Measurements from ENCODE around the gene ZNF184. TPM values are rescaled to one million over a fixed set of nuclear protein-coding genes. Genes with fewer than 3 reads are reported as not detected.

Gene ZNF184
- total RNA-seq, 3 donors from 2014 or later, result 4.5 to 5.2 (median 4.9) TPM

DNA sequence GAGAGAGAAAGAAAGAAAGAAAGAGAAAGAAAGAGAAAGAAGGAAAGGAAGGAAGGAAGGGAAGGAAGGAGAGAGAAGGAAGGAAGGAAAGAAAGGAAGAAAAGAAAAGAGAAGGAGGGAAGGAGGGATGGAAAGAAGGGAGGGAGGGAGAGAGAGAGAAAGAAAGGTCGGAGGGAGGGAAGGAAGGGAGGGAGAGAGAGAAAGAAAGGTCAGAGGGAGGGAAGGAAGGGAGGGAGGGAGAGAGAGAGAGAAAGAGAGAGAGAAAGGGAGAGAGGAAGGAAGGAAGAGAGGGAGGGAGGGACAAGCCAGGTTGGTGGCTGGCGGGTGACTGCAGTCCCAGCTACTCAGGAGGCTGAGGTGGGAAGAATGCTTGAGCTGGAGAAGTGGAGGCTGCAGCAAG lies 27.3 kb upstream of the ZNF184 start:
- Mint-ChIP-seq H3K4me1 (ENCODE audit: low read depth) (peaks cover 29% of the 10 kb centered on the region), H3K36me3 (ENCODE audit: insufficient read depth) (peaks cover 3% of the 10 kb centered on the region), H3K27me3 (ENCODE audit: low read depth) (peaks cover 32% of the 10 kb centered on the region), H3K9me3 (no peaks in the 10 kb centered on the region), H3K4me3 (no peak overlapping the region)
- no peak for ATAC-seq
- no peak for DNase-seq

DNA sequence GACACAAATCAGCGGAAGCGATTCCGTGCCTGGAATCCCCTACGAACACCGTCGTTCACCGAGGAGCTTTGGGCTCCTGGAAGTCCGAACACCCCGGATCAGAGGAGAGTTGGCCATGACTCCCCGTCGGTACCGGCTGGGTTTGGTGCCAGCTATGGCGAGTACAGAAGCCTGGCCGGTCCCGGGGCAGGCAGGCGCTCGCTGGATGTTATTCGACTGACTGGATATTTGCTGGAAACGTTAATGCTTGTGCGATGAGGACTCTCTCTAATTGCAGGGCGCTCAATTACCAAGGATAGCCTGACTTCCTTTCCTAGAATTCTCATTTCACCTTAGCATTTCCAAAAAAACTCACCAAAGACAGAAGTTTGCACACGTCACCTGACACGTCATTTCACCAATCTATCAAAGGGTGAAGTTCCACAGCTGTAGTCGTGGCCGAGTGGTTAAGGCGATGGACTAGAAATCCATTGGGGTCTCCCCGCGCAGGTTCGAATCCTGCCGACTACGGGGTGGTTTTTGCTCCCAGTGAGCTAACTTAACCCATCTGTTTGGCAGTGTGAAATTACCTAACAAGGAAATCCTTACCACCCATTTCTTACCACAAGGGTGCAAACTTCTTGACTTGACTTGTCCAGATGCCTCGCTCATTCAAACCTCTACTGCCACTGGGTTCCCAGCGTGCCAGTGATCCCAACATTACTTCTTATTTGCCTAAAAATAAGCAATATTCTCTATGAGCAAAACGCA lies 22.7 kb upstream of the ZNF184 start:
- Mint-ChIP-seq H3K4me3 (peak overlapping the region; percentile 64), H3K27me3 (ENCODE audit: low read depth) (peaks cover 57% of the 10 kb centered on the region), H3K9me3 (no peaks in the 10 kb centered on the region), H3K36me3 (ENCODE audit: insufficient read depth) (peaks cover 3% of the 10 kb centered on the region), H3K4me1 (ENCODE audit: low read depth) (peaks cover 13% of the 10 kb centered on the region)
- DNase-seq (peak; percentile 21), ATAC-seq (peak; percentile 77 to 90)

DNA sequence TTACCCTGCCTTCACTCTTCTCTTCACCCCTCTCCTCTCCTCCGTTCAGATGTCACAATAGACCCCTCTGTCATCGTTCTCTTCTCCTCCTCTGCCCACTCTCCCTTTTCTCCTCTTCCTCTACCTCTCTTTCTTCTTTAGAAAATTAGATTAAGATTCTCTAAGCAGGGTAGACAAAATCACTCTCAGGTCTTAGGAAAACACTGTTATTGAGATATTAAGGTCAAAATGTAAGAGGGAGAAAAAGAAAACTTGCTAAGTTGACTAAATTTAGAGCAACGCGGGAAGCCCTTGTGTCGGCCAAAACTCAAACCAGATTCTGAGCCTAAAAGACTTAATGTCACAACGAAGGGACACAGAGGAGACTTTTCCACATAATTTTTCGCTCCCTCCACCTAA lies 22.1 kb upstream of the ZNF184 start:
- peaks cover 13% of the 10 kb centered on the region for H3K4me1 Mint-ChIP-seq (ENCODE audit: low read depth)
- peaks cover 3% of the 10 kb centered on the region for H3K36me3 Mint-ChIP-seq (ENCODE audit: insufficient read depth)
- peak overlapping the region; percentile 64 for H3K4me3 Mint-ChIP-seq
- DNase-seq, result no peak
- H3K27me3 Mint-ChIP-seq (ENCODE audit: low read depth), result peaks cover 56% of the 10 kb centered on the region
- no peak for ATAC-seq
- no peaks in the 10 kb centered on the region for H3K9me3 Mint-ChIP-seq

DNA sequence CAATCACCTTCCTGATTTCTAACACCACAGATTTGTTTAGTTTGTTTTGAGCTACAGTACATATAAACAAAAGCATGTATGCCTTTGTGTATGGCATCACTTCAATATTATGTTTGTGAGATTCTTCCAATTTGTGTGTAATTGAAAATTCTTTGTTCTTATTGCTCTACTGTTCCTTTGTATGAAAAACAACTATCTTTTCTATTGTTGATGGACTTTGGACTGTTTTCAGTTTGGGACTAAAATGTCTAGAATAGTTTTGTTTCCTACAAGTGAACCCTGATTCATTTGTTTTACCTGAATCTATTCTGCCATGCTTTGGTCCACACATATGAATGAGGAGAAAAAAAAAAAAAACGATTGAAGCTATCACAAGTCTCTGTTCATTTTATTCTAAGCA lies 21.2 kb upstream of the ZNF184 start:
- no peak for DNase-seq
- H3K4me3 Mint-ChIP-seq, result no peak overlapping the region
- peaks cover 13% of the 10 kb centered on the region for H3K4me1 Mint-ChIP-seq (ENCODE audit: low read depth)
- no peaks in the 10 kb centered on the region for H3K9me3 Mint-ChIP-seq
- H3K27me3 Mint-ChIP-seq (ENCODE audit: low read depth), result peaks cover 53% of the 10 kb centered on the region
- ATAC-seq, result no peak
- H3K36me3 Mint-ChIP-seq (ENCODE audit: insufficient read depth), result peaks cover 3% of the 10 kb centered on the region

GRCh38 chr6:27492631-27493190 lies 19.8 kb upstream of the ZNF184 start:
- Mint-ChIP-seq H3K9me3 (no peaks in the 10 kb centered on the region), H3K36me3 (ENCODE audit: insufficient read depth) (peaks cover 3% of the 10 kb centered on the region), H3K4me1 (ENCODE audit: low read depth) (peaks cover 13% of the 10 kb centered on the region), H3K4me3 (no peak overlapping the region), H3K27me3 (ENCODE audit: low read depth) (peaks cover 42% of the 10 kb centered on the region)
- ATAC-seq (no peak), DNase-seq (no peak)

DNA sequence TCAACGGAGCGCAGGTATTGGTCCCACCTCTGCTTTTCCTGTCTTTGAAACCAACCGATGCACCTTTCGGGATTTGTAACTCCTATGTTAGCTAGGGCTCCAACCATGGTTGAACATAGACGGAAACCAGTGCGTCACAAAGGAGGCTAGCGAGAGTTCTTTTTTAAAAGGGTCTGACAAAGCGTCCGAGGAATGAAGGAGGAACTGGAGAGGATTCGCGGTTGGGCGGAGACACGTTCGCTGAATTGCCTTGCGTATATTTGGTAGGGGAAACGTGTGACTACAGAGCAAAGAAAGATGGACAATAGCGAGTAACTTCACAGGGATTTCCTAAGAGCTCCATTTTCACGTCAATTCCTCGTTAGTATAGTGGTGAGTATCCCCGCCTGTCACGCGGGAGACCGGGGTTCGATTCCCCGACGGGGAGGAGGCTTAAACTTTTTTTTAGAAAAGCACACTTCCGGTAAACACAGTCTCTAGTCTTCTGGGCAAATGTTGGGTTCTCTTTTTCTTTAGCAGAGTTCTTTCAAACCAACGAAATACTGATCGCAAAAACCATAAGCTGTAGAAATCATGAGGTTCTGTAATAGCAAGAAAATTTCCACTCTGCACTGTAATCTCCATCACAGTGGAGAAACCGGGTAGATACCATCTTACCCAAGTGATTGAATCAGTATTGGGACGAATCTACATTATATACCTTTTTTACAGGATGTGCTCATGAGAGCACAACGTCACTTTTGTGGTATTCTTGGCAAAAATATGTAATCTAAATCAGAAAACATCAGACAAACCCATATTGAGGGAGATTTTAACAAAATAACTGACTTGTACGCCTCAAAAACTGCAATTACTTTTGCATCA lies 6.6 kb upstream of the ZNF184 start:
- H3K4me3 Mint-ChIP-seq, result no peak overlapping the region
- H3K9me3 Mint-ChIP-seq, result no peaks in the 10 kb centered on the region
- no peaks in the 10 kb centered on the region for H3K27me3 Mint-ChIP-seq (ENCODE audit: low read depth)
- ATAC-seq (peak; percentile 72 to 73), DNase-seq (peak; percentile 85)
- H3K36me3 Mint-ChIP-seq (ENCODE audit: insufficient read depth), result no peaks in the 10 kb centered on the region
- peaks cover 6% of the 10 kb centered on the region for H3K4me1 Mint-ChIP-seq (ENCODE audit: low read depth)

DNA sequence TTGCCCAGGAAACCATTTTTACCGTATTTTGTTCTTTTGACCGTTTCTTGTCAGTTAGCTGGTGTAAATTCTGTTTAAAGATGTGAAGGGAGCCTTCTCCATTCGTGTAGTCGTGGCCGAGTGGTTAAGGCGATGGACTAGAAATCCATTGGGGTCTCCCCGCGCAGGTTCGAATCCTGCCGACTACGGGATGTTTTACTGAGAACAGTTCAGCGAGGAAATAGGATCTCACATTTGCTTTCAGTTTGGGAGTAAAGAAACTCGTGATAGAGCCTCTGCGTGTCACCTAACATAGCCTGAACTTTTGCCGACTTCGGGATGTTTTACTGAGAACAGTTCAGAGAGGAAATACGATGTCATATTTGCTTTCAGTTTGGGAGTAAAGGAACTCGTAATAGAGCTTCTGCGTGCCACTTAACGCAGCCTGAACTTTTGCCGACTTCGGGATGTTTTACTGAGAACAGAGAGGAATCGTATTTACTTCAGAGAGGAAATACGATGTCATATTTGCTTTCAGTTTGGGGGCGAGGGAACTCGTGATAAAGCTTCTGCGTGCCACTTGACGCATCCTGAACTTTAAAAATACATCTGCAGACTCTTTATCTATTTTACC lies 5.9 kb upstream of the ZNF184 start:
- Mint-ChIP-seq H3K27me3 (ENCODE audit: low read depth) (no peaks in the 10 kb centered on the region), H3K4me1 (ENCODE audit: low read depth) (peaks cover 6% of the 10 kb centered on the region), H3K4me3 (no peak overlapping the region), H3K9me3 (no peaks in the 10 kb centered on the region), H3K36me3 (ENCODE audit: insufficient read depth) (no peaks in the 10 kb centered on the region)
- ATAC-seq (peak; percentile 75 to 80), DNase-seq (peak; percentile 82)

GRCh38 chr6:27478141-27478705 lies 5.3 kb upstream of the ZNF184 start:
- Mint-ChIP-seq H3K4me3 (no peak overlapping the region), H3K27me3 (ENCODE audit: low read depth) (no peaks in the 10 kb centered on the region), H3K9me3 (no peaks in the 10 kb centered on the region), H3K36me3 (ENCODE audit: insufficient read depth) (no peaks in the 10 kb centered on the region), H3K4me1 (ENCODE audit: low read depth) (peaks cover 6% of the 10 kb centered on the region)
- DNase-seq (no peak), ATAC-seq (peak; percentile 11 to 17)

DNA sequence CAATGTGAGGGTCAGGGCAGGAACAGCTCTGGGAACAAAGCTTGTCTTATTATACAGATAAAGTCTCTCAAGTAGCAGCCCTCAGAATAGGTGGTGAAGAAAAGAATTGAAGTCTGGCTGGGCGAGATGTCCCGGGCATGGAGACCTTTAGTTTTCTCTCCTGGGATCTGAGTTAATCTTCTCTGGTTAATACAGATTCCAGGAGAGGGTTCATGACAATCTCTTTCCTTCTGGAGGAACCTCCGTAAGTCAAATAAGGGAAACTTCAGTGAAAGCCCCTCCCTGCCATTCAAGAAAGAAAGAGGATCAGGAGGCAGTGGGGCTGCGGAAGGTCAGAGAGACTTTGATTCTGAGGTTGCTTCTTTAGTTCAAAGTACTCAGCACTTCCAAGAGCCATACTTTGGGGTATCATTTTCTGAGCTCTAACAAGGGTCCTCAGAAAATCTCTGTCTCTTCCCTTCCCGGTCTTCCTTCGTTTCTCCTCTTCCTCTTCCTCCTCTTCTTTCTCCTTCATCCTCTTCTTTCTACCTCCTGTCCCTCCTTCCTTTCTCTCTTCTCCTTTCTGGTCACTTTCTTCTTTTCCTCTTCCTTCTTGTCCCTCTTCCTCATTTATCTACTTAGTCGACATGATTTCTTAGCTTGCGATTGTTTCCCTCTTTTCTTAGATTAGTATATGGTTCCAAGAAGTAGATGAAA lies 4.6 kb upstream of the ZNF184 start:
- DNase-seq, result no peak
- no peak for ATAC-seq
- H3K27me3 Mint-ChIP-seq (ENCODE audit: low read depth), result no peaks in the 10 kb centered on the region
- H3K4me1 Mint-ChIP-seq (ENCODE audit: low read depth), result peaks cover 6% of the 10 kb centered on the region
- no peaks in the 10 kb centered on the region for H3K9me3 Mint-ChIP-seq
- H3K36me3 Mint-ChIP-seq (ENCODE audit: insufficient read depth), result no peaks in the 10 kb centered on the region
- no peak overlapping the region for H3K4me3 Mint-ChIP-seq

GRCh38 chr6:27476090-27476489 lies 3.2 kb upstream of the ZNF184 start:
- DNase-seq (no peak), ATAC-seq (no peak)
- H3K27me3 Mint-ChIP-seq (ENCODE audit: low read depth), result no peaks in the 10 kb centered on the region
- H3K4me3 Mint-ChIP-seq, result no peak overlapping the region
- H3K4me1 Mint-ChIP-seq (ENCODE audit: low read depth), result peaks cover 17% of the 10 kb centered on the region
- no peaks in the 10 kb centered on the region for H3K9me3 Mint-ChIP-seq
- no peaks in the 10 kb centered on the region for H3K36me3 Mint-ChIP-seq (ENCODE audit: insufficient read depth)

DNA sequence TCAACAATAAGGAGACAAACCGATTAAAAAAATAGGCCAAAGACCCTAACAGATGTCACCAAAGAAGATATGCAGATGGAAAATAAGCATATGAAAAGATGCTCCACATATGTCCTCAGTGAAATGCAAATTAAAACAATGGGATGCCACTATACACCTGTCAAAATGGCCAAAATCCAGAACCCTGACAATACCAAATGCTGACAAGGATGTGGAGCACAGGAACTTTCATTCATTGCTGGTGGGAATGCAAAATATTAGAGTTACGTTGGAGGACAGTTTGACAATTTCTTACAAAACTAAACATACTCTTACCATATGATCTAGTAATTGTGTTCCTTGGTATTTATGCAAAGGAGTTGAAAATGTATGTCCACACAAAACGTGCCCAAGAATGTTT lies 1.8 kb upstream of the ZNF184 start:
- DNase-seq, result no peak
- H3K4me3 Mint-ChIP-seq, result peak overlapping the region; percentile 91
- peaks cover 7% of the 10 kb centered on the region for H3K36me3 Mint-ChIP-seq (ENCODE audit: insufficient read depth)

GRCh38 chr6:27474172-27474465 lies 1.2 kb upstream of the ZNF184 start:
- DNase-seq (no peak), ATAC-seq (no peak)
- no peaks in the 10 kb centered on the region for H3K27me3 Mint-ChIP-seq (ENCODE audit: low read depth)
- H3K36me3 Mint-ChIP-seq (ENCODE audit: insufficient read depth), result peaks cover 10% of the 10 kb centered on the region
- H3K9me3 Mint-ChIP-seq, result no peaks in the 10 kb centered on the region
- peaks cover 31% of the 10 kb centered on the region for H3K4me1 Mint-ChIP-seq (ENCODE audit: low read depth)
- peak overlapping the region; percentile 91 for H3K4me3 Mint-ChIP-seq

More for the DNA sequence above, 1.8 kb upstream of the ZNF184 start:
- H3K4me1 Mint-ChIP-seq (ENCODE audit: low read depth), result peaks cover 27% of the 10 kb centered on the region
- H3K27me3 Mint-ChIP-seq (ENCODE audit: low read depth), result no peaks in the 10 kb centered on the region
- H3K9me3 Mint-ChIP-seq, result no peaks in the 10 kb centered on the region
- ATAC-seq, result no peak

- peak overlapping the region; percentile 91 for H3K4me3 Mint-ChIP-seq
- DNase-seq (peak; percentile 57), ATAC-seq (peak; percentile 34 to 39)
- no peaks in the 10 kb centered on the region for H3K27me3 Mint-ChIP-seq (ENCODE audit: low read depth)
- no peaks in the 10 kb centered on the region for H3K9me3 Mint-ChIP-seq
- peaks cover 28% of the 10 kb centered on the region for H3K36me3 Mint-ChIP-seq (ENCODE audit: insufficient read depth)
- peaks cover 46% of the 10 kb centered on the region for H3K4me1 Mint-ChIP-seq (ENCODE audit: low read depth)
Measured at GRCh38 chr6:27472182-27472616, 706 bp downstream of the ZNF184 start.
